MM.1S (cell line): ENCODE measurements around the gene ITPRID1.

ENCODE experiments used
- CTCF ChIP-seq: fragments of 300-600 bp; sonication (generic); IDR thresholded peaks from 2 replicates; pipeline ENCODE4 v1.5.1; 2016; ENCODE audit warnings: antibody characterized with exemption, low read length, mixed read lengths
- EZH2 ChIP-seq: fragments of 300-600 bp; sonication (generic); optimal IDR thresholded peaks from 2 replicates; pipeline ENCODE3; 2017; ENCODE audit warnings: low read depth, mild to moderate bottlenecking, antibody characterized with exemption, low read length, mixed read lengths

- no peak for TF ChIP-seq CTCF
- no peak for TF ChIP-seq EZH2
Measured at GRCh38 chr7:31633467-31633866, 119.6 kb downstream of the ITPRID1 start.
